Loucy (cell line): ENCODE data around the gene CDH13.

ENCODE experiments used
- H2AFZ ChIP-seq: fragments of 200-600 bp; sonication (generic); 2 replicates; pipeline ENCODE4 v1.6.0; 2016; ENCODE audit warnings: antibody characterized with exemption, mild to moderate bottlenecking, low read length, moderate library complexity
- H3F3A ChIP-seq: fragments of 200-600 bp; 2 replicates; pipeline ENCODE4 v1.6.0; 2016; ENCODE audit warnings: antibody characterized with exemption, low read depth, mild to moderate bottlenecking
- H3K27me3 ChIP-seq: fragments of 200-600 bp; sonication (generic); 2 replicates; pipeline ENCODE4 v1.6.1; 2014; ENCODE audit warnings: low read length, mild to moderate bottlenecking; ENCODE audit not compliant: insufficient read depth, poor library complexity, severe bottlenecking
- H3K36me3 ChIP-seq: fragments of 200-600 bp; sonication (generic); 2 replicates; pipeline ENCODE4 v1.6.1; 2016; ENCODE audit warnings: low read length; ENCODE audit not compliant: insufficient read depth
- H3K4me1 ChIP-seq: fragments of 200-600 bp; sonication (generic); 2 replicates; pipeline ENCODE4 v1.5.1; 2014; ENCODE audit warnings: low read length, mild to moderate bottlenecking; ENCODE audit not compliant: insufficient read depth, poor library complexity, severe bottlenecking
- H3K4me2 ChIP-seq: fragments of 200-600 bp; sonication (generic); 2 replicates; pipeline ENCODE4 v1.6.0; 2014; ENCODE audit warnings: antibody characterized with exemption, low read length, low read depth, mild to moderate bottlenecking; ENCODE audit not compliant: poor library complexity, severe bottlenecking
- H3K4me3 ChIP-seq: fragments of 200-600 bp; sonication (generic); 2 replicates; pipeline ENCODE4 v1.5.1; 2014; ENCODE audit warnings: low read length, mild to moderate bottlenecking, mixed read lengths; ENCODE audit not compliant: poor library complexity, severe bottlenecking
- H3K79me2 ChIP-seq: fragments of 200-600 bp; sonication (generic); 2 replicates; pipeline ENCODE4 v1.6.1; 2014; ENCODE audit warnings: low read length; ENCODE audit not compliant: insufficient read depth
- H3K9ac ChIP-seq: fragments of 200-600 bp; sonication (generic); 2 replicates; pipeline ENCODE4 v1.6.0; 2014; ENCODE audit warnings: mild to moderate bottlenecking, low read depth, low read length, moderate library complexity; ENCODE audit not compliant: poor library complexity, severe bottlenecking
- H3K9me2 ChIP-seq: fragments of 200-600 bp; sonication (generic); replicated peaks from 2 replicates; pipeline ENCODE4 v1.6.1; 2016; ENCODE audit warnings: low read depth, low read length, mixed read lengths
- H3K9me3 ChIP-seq: fragments of 200-600 bp; sonication (generic); 2 replicates; pipeline ENCODE4 v1.6.1; 2014; ENCODE audit warnings: mild to moderate bottlenecking, antibody characterized with exemption, low read length, low read depth; ENCODE audit not compliant: insufficient read depth
- H4K20me1 ChIP-seq: fragments of 200-600 bp; sonication (generic); 2 replicates; pipeline ENCODE4 v1.6.0; 2014; ENCODE audit warnings: antibody characterized with exemption, low read length, mild to moderate bottlenecking; ENCODE audit not compliant: insufficient read depth, poor library complexity, severe bottlenecking
- EZH2phosphoT487 ChIP-seq: fragments of 200-600 bp; IDR thresholded peaks from 2 replicates; pipeline ENCODE4 v1.6.1; 2018; ENCODE audit warnings: antibody characterized with exemption, mild to moderate bottlenecking, moderate library complexity, borderline replicate concordance
- TF ChIP-seq, protein P1 (sequence below): fragments of 200-600 bp; sonication (generic); conservative IDR thresholded peaks from 2 replicates; pipeline ENCODE4 v1.5.1; 2014; ENCODE audit warnings: mild to moderate bottlenecking, antibody characterized with exemption, low read length

The CDH13 gene

DNA sequence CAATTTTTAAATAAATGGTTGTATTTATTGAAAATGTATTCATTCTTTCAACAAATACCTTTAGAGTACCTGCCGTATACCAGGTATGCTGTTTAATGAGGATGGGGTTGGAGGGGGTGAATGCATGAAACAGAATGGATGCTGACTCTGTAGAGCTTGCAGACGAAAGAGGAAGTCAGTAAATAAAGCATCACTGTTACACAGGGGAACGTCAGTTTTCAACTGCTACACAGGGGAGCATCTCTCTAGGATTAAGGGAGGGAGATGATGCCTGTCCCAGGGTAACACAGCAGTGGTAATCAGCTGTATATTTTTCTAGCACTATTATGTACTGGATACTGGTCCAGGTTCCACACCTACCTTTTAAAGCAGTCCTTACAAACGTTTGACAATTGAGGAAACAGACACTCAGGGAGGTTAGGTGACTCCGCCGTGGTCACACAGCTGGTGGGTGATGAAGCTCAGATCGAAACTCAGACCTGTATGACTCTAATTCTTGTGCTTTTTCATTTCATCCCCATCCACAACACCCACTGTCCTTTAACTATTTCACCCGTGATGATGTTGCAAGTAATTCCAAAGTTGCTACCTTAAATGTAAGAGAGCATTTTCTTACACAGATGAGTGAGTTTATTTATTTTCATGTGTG is 728.9 kb downstream of the CDH13 start:
- H3K4me3 ChIP-seq, result no peak overlapping the region
- no peak overlapping the region for H2AFZ ChIP-seq
- no peaks in the 10 kb centered on the region for H3K9me2 ChIP-seq
- H4K20me1 ChIP-seq, result no peaks in the 10 kb centered on the region
- H3K79me2 ChIP-seq, result no peaks in the 10 kb centered on the region
- H3F3A ChIP-seq, result no peaks in the 10 kb centered on the region
- H3K9me3 ChIP-seq, result no peaks in the 10 kb centered on the region
- no peaks in the 10 kb centered on the region for H3K27me3 ChIP-seq
- H3K4me2 ChIP-seq, result no peak overlapping the region
- H3K4me1 ChIP-seq, result no peaks in the 10 kb centered on the region
- no peaks in the 10 kb centered on the region for H3K36me3 ChIP-seq
- H3K9ac ChIP-seq, result no peak overlapping the region
- TF ChIP-seq, protein P1, sequence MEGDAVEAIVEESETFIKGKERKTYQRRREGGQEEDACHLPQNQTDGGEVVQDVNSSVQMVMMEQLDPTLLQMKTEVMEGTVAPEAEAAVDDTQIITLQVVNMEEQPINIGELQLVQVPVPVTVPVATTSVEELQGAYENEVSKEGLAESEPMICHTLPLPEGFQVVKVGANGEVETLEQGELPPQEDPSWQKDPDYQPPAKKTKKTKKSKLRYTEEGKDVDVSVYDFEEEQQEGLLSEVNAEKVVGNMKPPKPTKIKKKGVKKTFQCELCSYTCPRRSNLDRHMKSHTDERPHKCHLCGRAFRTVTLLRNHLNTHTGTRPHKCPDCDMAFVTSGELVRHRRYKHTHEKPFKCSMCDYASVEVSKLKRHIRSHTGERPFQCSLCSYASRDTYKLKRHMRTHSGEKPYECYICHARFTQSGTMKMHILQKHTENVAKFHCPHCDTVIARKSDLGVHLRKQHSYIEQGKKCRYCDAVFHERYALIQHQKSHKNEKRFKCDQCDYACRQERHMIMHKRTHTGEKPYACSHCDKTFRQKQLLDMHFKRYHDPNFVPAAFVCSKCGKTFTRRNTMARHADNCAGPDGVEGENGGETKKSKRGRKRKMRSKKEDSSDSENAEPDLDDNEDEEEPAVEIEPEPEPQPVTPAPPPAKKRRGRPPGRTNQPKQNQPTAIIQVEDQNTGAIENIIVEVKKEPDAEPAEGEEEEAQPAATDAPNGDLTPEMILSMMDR, result no peak
- TF ChIP-seq EZH2phosphoT487, result no peak

GRCh38 chr16:83356266-83356665 is 729.5 kb downstream of the CDH13 start:
- Histone ChIP-seq H3K4me3 (no peak overlapping the region), H3K36me3 (no peaks in the 10 kb centered on the region), H4K20me1 (no peaks in the 10 kb centered on the region), H3K9me3 (no peaks in the 10 kb centered on the region), H3K79me2 (no peaks in the 10 kb centered on the region), H3K9me2 (no peaks in the 10 kb centered on the region), H3K4me1 (no peaks in the 10 kb centered on the region), H3F3A (no peaks in the 10 kb centered on the region), H3K4me2 (no peak overlapping the region), H3K27me3 (no peaks in the 10 kb centered on the region), H2AFZ (no peak overlapping the region), H3K9ac (no peak overlapping the region)
- TF ChIP-seq, protein P1, result peak; percentile 79
- no peak for TF ChIP-seq EZH2phosphoT487

GRCh38 chr16:83356986-83357385 is 730.2 kb downstream of the CDH13 start:
- Histone ChIP-seq H3K4me1 (no peaks in the 10 kb centered on the region), H3K9me2 (no peaks in the 10 kb centered on the region), H3K36me3 (no peaks in the 10 kb centered on the region), H3K79me2 (no peaks in the 10 kb centered on the region), H3K4me3 (no peak overlapping the region), H4K20me1 (no peaks in the 10 kb centered on the region), H3K27me3 (no peaks in the 10 kb centered on the region), H3K9me3 (no peaks in the 10 kb centered on the region), H3K4me2 (no peak overlapping the region), H3K9ac (no peak overlapping the region), H2AFZ (no peak overlapping the region), H3F3A (no peaks in the 10 kb centered on the region)
- TF ChIP-seq, protein P1, result no peak
- TF ChIP-seq EZH2phosphoT487, result no peak
